T47D (cell line): ENCODE data around the gene RADIL.

Experiments
- DNase-seq, 2 experiments: peaks; one replicate each; pipeline versions ENCODE4 v3.0.0 to v3.0.0-alpha.2; 2011 to 2012; ENCODE audit warnings: low read depth in 1 of 2, low spot score in 1 of 2
- JUND ChIP-seq: IDR thresholded peaks from 2 replicates; pipeline ENCODE4 v1.6.1; 2012; ENCODE audit warnings: low read depth
- in situ Hi-C: cut with HindIII; loops from 2 replicates; pipeline ENCODE4 v1.10.0; 2016; ENCODE audit warnings: low sequenced_read_pairs, low pct_unique_long_range_greater_than_20kb

RADIL gene

DNA sequence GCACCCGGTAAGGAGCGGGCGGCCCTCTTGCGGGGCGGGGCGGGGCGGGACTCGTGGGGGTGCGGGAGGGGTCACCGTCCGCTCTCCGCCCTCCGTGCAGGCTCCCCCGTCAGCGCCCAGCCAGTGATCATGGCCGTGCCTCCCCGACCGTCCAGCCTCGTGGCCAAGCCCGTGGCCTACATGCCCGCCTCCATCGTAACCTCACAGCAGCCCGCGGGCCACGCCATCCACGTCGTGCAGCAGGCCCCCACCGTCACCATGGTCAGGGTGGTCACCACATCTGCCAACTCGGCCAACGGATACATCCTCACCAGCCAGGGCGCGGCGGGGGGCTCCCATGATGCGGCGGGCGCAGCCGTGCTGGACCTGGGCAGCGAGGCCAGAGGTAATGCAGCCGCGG, 124.3 kb downstream of the RADIL start:
- TF ChIP-seq JUND: no peak
- in situ Hi-C loops: no loop called here
- DNase-seq: no peak

DNA sequence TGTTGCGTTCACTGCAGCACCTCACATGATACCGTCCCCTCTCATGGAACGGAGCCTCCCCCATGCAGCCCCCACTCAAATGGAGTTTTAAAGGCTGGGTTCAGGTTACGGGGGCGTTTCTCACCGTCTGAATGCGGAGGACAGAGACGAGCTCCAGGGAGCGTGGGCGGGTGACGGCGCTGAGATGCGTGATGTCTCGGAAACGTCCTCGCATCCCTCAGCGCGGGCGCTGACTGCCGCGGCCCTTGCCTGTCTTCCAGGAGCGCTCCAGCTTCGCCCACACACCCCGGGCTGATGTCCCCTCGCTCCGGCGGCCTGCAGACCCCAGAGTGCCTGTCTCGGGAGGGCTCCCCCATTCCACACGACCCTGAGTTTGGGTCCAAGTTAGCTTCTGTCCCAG, 124.7 kb downstream of the RADIL start:
- DNase-seq: no peak
- in situ Hi-C loops: no loop called here
- no peak for TF ChIP-seq JUND

DNA sequence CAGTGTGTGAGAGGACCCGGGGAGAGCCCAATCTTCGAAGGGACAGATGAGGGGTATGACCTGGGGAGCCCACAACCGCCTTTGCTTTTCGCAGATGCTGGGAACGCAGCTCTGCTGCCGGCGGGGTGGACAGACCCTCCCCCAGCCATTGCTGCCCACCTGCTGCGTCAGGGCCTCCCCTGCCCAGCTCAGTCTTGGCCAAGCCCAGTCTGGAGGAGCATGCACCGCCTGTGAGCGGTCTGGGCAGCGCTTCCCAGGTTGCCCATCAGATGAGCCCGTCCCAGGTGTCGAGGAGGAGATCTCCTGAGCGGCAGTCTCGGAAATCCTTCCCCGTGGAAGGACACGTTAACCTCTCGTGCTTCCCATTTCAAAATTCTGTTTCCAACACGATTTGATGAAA, 125.4 kb downstream of the RADIL start:
- DNase-seq: no peak
- in situ Hi-C loops: no loop called here
- TF ChIP-seq JUND: no peak

DNA sequence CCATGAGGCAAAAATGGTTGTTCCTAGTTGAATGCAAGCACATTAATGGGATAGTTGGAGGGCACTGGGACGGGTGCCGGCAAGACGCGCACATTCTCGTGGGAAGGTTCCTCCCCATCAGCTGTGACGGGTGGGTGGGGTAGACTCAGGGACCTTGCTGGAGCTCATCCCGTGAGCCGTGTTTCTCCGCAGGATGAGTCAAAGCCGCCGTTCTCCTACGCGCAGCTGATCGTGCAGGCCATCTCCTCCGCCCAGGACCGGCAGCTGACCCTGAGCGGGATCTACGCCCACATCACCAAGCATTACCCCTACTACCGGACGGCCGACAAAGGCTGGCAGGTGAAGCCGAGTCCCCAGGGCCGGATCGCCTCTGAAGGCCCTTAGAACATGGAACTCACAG, 128.5 kb downstream of the RADIL start:
- DNase-seq: no peak
- TF ChIP-seq JUND: no peak
- in situ Hi-C loops: no loop called here

DNA sequence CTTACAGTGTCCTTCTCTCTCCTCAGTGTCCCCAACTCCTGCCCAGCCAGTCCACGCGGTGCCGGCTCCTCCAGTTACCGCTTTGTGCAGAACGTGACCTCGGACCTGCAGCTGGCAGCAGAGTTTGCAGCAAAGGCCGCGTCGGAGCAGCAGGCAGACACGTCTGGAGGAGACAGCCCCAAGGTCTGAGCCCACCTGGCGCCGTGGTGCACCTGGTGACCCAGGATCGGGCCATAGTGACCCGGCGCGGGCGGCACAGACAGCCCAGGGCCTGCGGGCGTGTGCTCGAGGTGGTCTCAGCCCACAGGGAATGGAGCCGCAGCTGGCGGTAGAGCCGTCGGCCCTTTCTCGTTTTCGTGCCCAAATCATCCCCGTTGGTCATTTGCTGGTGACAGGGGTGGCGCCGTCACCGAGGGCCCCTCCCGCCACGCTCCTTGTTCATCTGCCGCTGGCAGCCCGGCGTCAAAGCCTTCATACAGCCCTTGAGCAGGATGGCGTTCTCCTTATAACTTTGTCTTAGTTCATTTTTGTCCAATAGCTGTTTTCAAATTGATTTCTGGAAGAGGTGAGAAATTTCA, 129.0 kb downstream of the RADIL start:
- TF ChIP-seq JUND: no peak
- in situ Hi-C loops: no loop called here
- DNase-seq: no peak

DNA sequence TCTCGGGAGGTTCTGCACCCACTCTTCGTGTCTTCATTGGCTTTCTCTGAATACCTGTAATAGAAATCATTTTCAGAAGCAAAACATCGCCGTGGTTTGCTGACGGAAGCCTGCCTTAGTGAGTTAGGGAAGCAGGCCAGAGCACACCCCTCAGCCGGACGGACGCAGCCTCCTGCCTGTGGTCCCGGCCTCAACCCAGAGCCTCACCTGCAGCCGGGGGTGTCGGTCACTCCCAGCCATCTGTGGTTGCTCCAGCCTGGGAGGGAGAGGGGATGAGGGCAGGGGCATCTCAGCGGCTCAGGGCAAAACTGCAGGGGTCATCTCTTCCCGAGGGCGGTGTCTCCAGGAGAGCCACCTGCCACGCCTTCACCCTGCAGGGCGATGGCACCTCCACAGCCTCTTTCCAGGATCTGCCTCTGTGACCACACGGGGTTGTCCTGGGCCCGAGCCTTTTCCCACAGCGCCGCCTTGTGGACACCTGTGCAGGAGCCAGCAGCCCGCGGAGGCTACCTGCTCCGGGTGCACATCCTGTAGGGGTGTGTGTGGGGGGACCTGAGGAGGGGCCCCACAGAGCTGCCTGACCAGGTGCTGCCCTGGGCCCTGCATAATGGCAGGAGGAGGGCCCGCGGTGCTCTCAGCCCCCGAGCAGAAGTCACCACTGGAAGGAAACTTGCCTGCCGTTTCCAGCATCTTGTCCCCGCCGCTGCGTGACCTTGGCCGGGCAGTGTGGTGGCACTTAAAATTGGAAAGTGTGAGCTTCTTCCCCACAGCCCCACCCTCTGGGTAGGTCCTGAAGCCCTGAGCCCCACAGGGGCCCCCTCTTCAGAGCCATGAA, 129.7 kb downstream of the RADIL start:
- in situ Hi-C loops: no loop called here
- no peak for TF ChIP-seq JUND
- DNase-seq: peak; percentile 87 to 97

DNA sequence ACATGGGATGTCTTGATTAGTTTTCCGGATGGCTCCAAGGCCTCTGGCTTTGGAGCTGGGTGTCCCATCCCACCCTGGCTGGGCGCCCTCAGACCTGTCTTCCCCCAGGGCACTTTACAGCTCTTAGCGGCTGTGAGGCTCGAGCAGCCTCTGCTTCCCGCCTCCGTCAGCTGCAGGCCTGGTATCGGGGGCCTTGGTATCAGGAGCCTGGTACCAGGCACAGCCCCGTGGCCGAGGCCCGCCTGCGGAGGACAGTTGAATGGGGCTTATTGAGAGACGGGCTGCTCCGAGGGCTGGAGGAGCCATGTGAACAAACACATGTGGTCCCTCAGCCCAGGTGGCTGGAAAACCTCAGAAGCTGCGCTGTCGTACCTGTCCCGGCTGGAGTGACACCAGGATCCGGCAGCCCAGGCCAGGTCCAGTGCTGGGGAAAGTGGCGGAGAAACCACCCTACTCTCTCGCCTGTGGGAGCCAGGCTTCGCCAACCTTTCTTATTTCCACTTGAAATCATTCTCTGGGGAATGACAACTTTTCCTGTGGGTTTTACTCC, 132.0 kb downstream of the RADIL start:
- in situ Hi-C loops: no loop called here
- no peak for DNase-seq
- TF ChIP-seq JUND: no peak

DNA sequence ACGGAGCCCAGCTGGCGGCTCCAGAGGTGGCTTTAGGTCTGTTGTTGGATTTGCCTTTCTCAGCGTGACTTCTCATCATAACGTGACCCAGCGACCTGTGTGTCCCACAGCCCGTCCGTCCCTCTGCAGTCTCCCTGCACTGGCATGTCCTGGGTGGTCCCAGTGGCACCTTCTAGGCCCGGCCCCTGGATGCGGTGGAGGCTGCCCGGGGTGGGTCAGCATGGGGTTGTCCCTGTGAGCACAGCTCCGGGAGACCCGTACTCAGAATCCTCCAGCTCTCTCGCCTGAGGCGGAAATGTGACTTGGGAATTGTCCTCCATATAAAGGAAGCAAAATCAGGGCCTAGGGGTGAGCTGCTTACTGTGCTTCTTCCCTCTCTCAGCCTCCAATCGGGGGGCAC, 133.7 kb downstream of the RADIL start:
- in situ Hi-C loops: no loop called here
- no peak for TF ChIP-seq JUND
- no peak for DNase-seq

DNA sequence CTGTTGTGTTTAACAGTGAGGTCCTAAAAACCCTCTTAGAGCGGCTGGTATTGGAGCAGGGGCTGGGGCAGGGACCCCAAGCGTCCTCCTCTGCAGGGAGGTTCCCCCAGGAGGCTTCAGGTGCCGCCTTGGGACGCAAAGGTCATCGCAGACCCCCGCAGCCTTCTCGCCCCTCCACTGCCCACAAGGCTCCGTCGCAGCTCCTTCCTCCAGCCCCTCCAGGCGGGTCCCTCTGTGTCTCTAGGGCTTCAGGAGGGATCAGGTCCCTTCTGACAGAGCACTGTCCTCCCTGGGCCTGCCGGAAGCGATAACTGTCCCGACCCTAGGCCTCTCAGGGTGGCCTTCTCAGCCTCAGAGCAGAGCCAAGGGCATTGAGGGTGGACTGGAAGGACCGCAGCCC, 134.2 kb downstream of the RADIL start:
- DNase-seq: no peak
- no peak for TF ChIP-seq JUND
- in situ Hi-C loops: no loop called here
